Liver (tissue), 9 donors: ENCODE measurements around the gene CA10. TPM values are rescaled to one million over a fixed set of nuclear protein-coding genes. Genes with fewer than 3 reads are reported as not detected.

Experiments used
- DNase-seq: peaks from one replicate; pipeline ENCODE4 v3.0.0-alpha.2; 2017; ENCODE audit warnings: low spot score
- H3K27ac ChIP-seq, 2 donors: one replicate each; pipeline ENCODE4 v1.7.0; 2013; ENCODE audit warnings: inconsistent platforms in 2 of 2, low read length in 2 of 2, control low read depth in 1 of 2, low read depth in 1 of 2, mild to moderate bottlenecking in 1 of 2
- H3K27me3 ChIP-seq, 4 donors: one replicate each; pipeline versions ENCODE4 v1.6.1 to v1.7.0; 2013; ENCODE audit warnings: low read length in 3 of 4, inconsistent platforms in 1 of 4, mild to moderate bottlenecking in 1 of 4, moderate library complexity in 1 of 4; ENCODE audit not compliant: control insufficient read depth in 4 of 4, insufficient read depth in 4 of 4
- H3K36me3 ChIP-seq, 4 donors: one replicate each; pipeline versions ENCODE4 v1.6.1 to v1.7.0; 2013; ENCODE audit warnings: low read length in 3 of 4, mild to moderate bottlenecking in 3 of 4, low read depth in 1 of 4, moderate library complexity in 1 of 4; ENCODE audit not compliant: control insufficient read depth in 4 of 4, insufficient read depth in 3 of 4
- H3K4me1 ChIP-seq, 4 donors: one replicate each; pipeline versions ENCODE4 v1.6.1 to v1.7.0; 2013; ENCODE audit warnings: low read length in 3 of 4, mild to moderate bottlenecking in 3 of 4, moderate library complexity in 1 of 4; ENCODE audit not compliant: control insufficient read depth in 4 of 4, insufficient read depth in 4 of 4
- H3K4me3 ChIP-seq, 3 donors: one replicate each; pipeline versions ENCODE4 v1.6.1 to v1.7.0; 2013; ENCODE audit warnings: low read length in 3 of 3, control low read depth in 1 of 3, low read depth in 1 of 3, mild to moderate bottlenecking in 1 of 3
- H3K9ac ChIP-seq, 2 donors: one replicate each; pipeline ENCODE4 v1.7.0; 2013; ENCODE audit warnings: low read length in 2 of 2, mild to moderate bottlenecking in 2 of 2, moderate library complexity in 2 of 2, control low read depth in 1 of 2, low read depth in 1 of 2
- H3K9me3 ChIP-seq, 4 donors: one replicate each; pipeline versions ENCODE4 v1.6.1 to v1.7.0; 2013; ENCODE audit warnings: low read length in 3 of 4; ENCODE audit not compliant: control insufficient read depth in 4 of 4
- ATF3 ChIP-seq: IDR thresholded peaks from 2 replicates; pipeline ENCODE4 v1.6.1; 2016; ENCODE audit warnings: antibody characterized with exemption
- EGR1 ChIP-seq, 2 donors: IDR thresholded peaks; 2 replicates each; pipeline ENCODE4 v1.6.1; 2016 to 2018; ENCODE audit warnings: antibody characterized with exemption in 2 of 2, low read depth in 2 of 2
- FOXA2 ChIP-seq: IDR thresholded peaks from 2 replicates; pipeline ENCODE4 v1.6.1; 2016; ENCODE audit warnings: antibody characterized with exemption
- GABPA ChIP-seq, 2 donors: IDR thresholded peaks in 1 of 2; conservative IDR thresholded peaks in 1 of 2; 2 replicates each; pipeline ENCODE4 v1.6.1; 2016; ENCODE audit warnings: antibody characterized with exemption in 2 of 2, mild to moderate bottlenecking in 1 of 2, moderate library complexity in 1 of 2
- HNF4A ChIP-seq, 2 donors: conservative IDR thresholded peaks; 2 replicates each; pipeline ENCODE4 v1.6.1; 2016; ENCODE audit warnings: antibody characterized with exemption in 2 of 2, mild to moderate bottlenecking in 2 of 2
- HNF4G ChIP-seq: IDR thresholded peaks from 2 replicates; pipeline ENCODE4 v1.6.1; 2016; ENCODE audit warnings: antibody characterized with exemption
- JUND ChIP-seq, 2 donors: IDR thresholded peaks; 2 replicates each; pipeline ENCODE4 v1.6.1; 2016; ENCODE audit warnings: antibody characterized with exemption in 2 of 2
- NR2F2 ChIP-seq: IDR thresholded peaks from 2 replicates; pipeline ENCODE4 v1.6.1; 2016; ENCODE audit warnings: antibody characterized with exemption
- RAD21 ChIP-seq, 2 donors: IDR thresholded peaks; 2 replicates each; pipeline ENCODE4 v1.6.1; 2016; ENCODE audit warnings: antibody characterized with exemption in 2 of 2, mild to moderate bottlenecking in 2 of 2
- RXRA ChIP-seq, 2 donors: IDR thresholded peaks; 2 replicates each; pipeline ENCODE4 v1.6.1; 2017 to 2018; ENCODE audit warnings: antibody characterized with exemption in 2 of 2, mild to moderate bottlenecking in 1 of 2
- SP1 ChIP-seq: IDR thresholded peaks from 2 replicates; pipeline ENCODE4 v1.6.1; 2018; ENCODE audit warnings: antibody characterized with exemption, mild to moderate bottlenecking
- TAF1 ChIP-seq: conservative IDR thresholded peaks from 2 replicates; pipeline ENCODE4 v1.6.1; 2016; ENCODE audit warnings: antibody characterized with exemption, mild to moderate bottlenecking
- YY1 ChIP-seq: IDR thresholded peaks from 2 replicates; pipeline ENCODE4 v1.6.1; 2016; ENCODE audit warnings: antibody characterized with exemption, mild to moderate bottlenecking
- ZBTB33 ChIP-seq: IDR thresholded peaks from 2 replicates; pipeline ENCODE4 v1.6.1; 2016; ENCODE audit warnings: antibody characterized with exemption
- WGBS: extraction: QIAGEN DNeasy Blood & Tissue Kit; methylation state at CpG from one replicate; pipeline ENCODE4 v1.1.7; 2013; 5-methylcytosine and 5-hydroxymethylcytosine counted together
- polyA plus RNA-seq, 2 donors: library from polyadenylated mRNA; stranded (reverse) in 1 of 2; unstranded in 1 of 2; fragments of 200-250 nt in 1 of 2; fragments of >200 nt in 1 of 2; fragmentation: Nextera tagmentation in 1 of 2; extraction: Ambion mirVana in 1 of 2; gene quantifications; one replicate each; pipeline versions ENCODE4 v1.2.1 to v1.2.3, GENCODE V29; 2013 to 2015
- total RNA-seq, 2 donors: library from RNA; depleted of rRNA; stranded (reverse); fragments of >200 nt; gene quantifications; one replicate each; pipeline ENCODE4 v1.2.3, GENCODE V29; 2014
- TF ChIP-seq, protein P1 (sequence below): IDR thresholded peaks from 2 replicates; pipeline ENCODE4 v1.6.1; 2016; ENCODE audit warnings: antibody characterized with exemption, mild to moderate bottlenecking
- TF ChIP-seq, protein P2 (sequence below): fragments of 150-350 bp; IDR thresholded peaks from 2 replicates; pipeline ENCODE4 v1.5.1; 2017; ENCODE audit warnings: improper control_type of control experiment, low read depth, low read length; ENCODE audit not compliant: missing input control
- donor health status: healthy.
- donor health status: healthy.
- donor health status: healthy.
- donor health status: healthy.
- donor health status: healthy.

The CA10 gene
- total and polyA plus RNA-seq, 4 donors: 0.05 TPM; not detected in 3

DNA sequence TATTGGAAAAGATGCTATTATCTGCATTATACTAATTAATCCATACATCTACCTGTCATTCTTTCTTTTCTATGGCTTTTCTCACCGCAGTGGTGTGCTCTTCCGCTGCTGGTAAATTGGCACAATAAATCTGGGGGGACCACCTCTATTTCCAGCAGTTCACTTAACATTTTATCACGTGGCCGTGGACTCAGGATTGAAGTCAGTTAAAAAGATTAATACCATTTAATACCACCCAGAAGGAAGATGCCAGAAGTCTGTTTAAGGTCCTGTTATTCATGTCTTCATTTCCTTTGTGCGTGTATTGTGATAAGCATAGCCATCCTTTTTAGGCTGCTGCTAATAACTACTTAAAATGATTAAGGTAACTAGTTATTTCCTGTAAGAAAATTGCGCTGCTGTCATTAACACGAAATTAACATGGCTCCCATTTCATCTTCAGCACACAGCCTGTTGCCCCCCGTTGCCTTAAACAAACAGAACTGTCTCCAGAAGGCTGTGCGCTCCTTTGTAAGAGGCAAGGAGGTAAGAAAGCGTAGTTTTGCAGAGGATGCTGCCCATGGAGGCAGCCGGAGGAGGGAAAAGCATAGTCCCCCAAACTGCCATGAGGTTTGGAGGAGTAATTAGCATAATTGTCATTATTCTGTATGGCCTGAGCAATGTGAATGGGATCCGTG lies 483.8 kb downstream of the CA10 start:
- no peak for DNase-seq
- no peaks in the 10 kb centered on the region for H3K27me3 ChIP-seq
- no peak overlapping the region for H3K4me3 ChIP-seq
- H3K9me3 ChIP-seq: no peaks in the 10 kb centered on the region
- H3K4me1 ChIP-seq: no peaks in the 10 kb centered on the region
- WGBS: 71% methylated on average over 12 of the region's 12 CpGs
- TF ChIP-seq JUND (IDR thresholded peaks at IDR 0.05) (no peak), GABPA (IDR thresholded peaks at IDR 0.05 in 1 of 2, conservative IDR thresholded peaks at IDR 0.05 in 1 of 2) (no peak), RAD21 (IDR thresholded peaks at IDR 0.05) (no peak), EGR1 (IDR thresholded peaks at IDR 0.05; ENCODE audit: low read depth in 2 of 2) (no peak), RXRA (IDR thresholded peaks at IDR 0.05) (no peak), NR2F2 (no peak)
- H3K9ac ChIP-seq: no peak overlapping the region
- no peaks in the 10 kb centered on the region for H3K36me3 ChIP-seq
- H3K27ac ChIP-seq: no peak overlapping the region

DNA sequence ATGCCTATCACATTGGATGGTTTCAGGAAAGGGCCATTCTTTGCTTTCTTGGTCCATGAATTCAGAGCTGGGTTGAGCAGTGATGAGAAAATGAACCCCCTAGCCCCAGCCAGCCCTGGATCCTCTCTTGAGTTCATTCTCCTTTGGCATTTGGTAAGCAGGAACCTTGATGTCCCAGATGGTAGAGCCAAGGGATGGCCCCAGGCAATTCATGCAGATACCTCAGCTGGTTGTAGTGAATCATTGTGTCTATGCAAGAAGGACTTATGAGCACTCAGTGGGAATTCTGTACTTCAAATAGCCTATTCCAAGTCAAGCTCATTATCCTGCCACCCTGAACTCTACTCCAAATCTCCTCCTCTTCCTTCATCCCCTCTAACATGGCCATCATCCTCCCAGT lies 485.4 kb downstream of the CA10 start:
- Histone ChIP-seq H3K4me1 (no peaks in the 10 kb centered on the region), H3K36me3 (no peaks in the 10 kb centered on the region), H3K27ac (no peak overlapping the region), H3K4me3 (no peak overlapping the region), H3K27me3 (no peaks in the 10 kb centered on the region), H3K9ac (no peak overlapping the region), H3K9me3 (no peaks in the 10 kb centered on the region)
- TF ChIP-seq YY1: no peak
- no peak for TF ChIP-seq RXRA (IDR thresholded peaks at IDR 0.05)
- no peak for TF ChIP-seq GABPA (IDR thresholded peaks at IDR 0.05 in 1 of 2, conservative IDR thresholded peaks at IDR 0.05 in 1 of 2)
- no peak for TF ChIP-seq HNF4G
- TF ChIP-seq TAF1: no peak
- TF ChIP-seq, protein P1, sequence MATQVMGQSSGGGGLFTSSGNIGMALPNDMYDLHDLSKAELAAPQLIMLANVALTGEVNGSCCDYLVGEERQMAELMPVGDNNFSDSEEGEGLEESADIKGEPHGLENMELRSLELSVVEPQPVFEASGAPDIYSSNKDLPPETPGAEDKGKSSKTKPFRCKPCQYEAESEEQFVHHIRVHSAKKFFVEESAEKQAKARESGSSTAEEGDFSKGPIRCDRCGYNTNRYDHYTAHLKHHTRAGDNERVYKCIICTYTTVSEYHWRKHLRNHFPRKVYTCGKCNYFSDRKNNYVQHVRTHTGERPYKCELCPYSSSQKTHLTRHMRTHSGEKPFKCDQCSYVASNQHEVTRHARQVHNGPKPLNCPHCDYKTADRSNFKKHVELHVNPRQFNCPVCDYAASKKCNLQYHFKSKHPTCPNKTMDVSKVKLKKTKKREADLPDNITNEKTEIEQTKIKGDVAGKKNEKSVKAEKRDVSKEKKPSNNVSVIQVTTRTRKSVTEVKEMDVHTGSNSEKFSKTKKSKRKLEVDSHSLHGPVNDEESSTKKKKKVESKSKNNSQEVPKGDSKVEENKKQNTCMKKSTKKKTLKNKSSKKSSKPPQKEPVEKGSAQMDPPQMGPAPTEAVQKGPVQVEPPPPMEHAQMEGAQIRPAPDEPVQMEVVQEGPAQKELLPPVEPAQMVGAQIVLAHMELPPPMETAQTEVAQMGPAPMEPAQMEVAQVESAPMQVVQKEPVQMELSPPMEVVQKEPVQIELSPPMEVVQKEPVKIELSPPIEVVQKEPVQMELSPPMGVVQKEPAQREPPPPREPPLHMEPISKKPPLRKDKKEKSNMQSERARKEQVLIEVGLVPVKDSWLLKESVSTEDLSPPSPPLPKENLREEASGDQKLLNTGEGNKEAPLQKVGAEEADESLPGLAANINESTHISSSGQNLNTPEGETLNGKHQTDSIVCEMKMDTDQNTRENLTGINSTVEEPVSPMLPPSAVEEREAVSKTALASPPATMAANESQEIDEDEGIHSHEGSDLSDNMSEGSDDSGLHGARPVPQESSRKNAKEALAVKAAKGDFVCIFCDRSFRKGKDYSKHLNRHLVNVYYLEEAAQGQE: no peak
- TF ChIP-seq HNF4A (conservative IDR thresholded peaks at IDR 0.05): no peak
- no peak for TF ChIP-seq ZBTB33
- no peak for TF ChIP-seq SP1
- TF ChIP-seq FOXA2: no peak
- no peak for TF ChIP-seq NR2F2
- no peak for TF ChIP-seq ATF3
- TF ChIP-seq, protein P2, sequence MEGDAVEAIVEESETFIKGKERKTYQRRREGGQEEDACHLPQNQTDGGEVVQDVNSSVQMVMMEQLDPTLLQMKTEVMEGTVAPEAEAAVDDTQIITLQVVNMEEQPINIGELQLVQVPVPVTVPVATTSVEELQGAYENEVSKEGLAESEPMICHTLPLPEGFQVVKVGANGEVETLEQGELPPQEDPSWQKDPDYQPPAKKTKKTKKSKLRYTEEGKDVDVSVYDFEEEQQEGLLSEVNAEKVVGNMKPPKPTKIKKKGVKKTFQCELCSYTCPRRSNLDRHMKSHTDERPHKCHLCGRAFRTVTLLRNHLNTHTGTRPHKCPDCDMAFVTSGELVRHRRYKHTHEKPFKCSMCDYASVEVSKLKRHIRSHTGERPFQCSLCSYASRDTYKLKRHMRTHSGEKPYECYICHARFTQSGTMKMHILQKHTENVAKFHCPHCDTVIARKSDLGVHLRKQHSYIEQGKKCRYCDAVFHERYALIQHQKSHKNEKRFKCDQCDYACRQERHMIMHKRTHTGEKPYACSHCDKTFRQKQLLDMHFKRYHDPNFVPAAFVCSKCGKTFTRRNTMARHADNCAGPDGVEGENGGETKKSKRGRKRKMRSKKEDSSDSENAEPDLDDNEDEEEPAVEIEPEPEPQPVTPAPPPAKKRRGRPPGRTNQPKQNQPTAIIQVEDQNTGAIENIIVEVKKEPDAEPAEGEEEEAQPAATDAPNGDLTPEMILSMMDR: no peak
- no peak for DNase-seq
